ENCODE data around the gene NAT10. TPM values are rescaled to one million over a fixed set of nuclear protein-coding genes. Genes with fewer than 3 reads are reported as not detected.

NAT10 gene
- polyA plus RNA-seq, 1 donor from 2014 or later = 12.7 TPM

- TF ChIP-seq RAD21 (conservative IDR thresholded peaks at IDR 0.05) (no peak), SMC3 (conservative IDR thresholded peaks at IDR 0.05; ENCODE audit: poor library complexity) (no peak), TAF1 (IDR thresholded peaks at IDR 0.05; ENCODE audit: low read depth) (no peak)
These were observed 42.2 kb downstream of the NAT10 start (continued) for GRCh38 chr11:34147581-34147980.

GRCh38 chr11:34148504-34149165, 43.2 kb downstream of the NAT10 start:
- H3K27ac ChIP-seq (ENCODE audit: low read length) = no peak overlapping the region
- no peak overlapping the region for H3K9ac ChIP-seq (ENCODE audit: low read length)
- no peaks in the 10 kb centered on the region for H3K9me3 ChIP-seq (ENCODE audit: low read length)
- no peak overlapping the region for H2AFZ ChIP-seq (ENCODE audit: low read depth, low read length)
- H3K4me2 ChIP-seq (ENCODE audit: low read length) = no peak overlapping the region
- no peak for TF ChIP-seq POLR2AphosphoS5 (IDR thresholded peaks at IDR 0.05)
- no peak for TF ChIP-seq EP300 (conservative IDR thresholded peaks at IDR 0.05; ENCODE audit: poor library complexity, severe bottlenecking)
- TF ChIP-seq RAD21 (conservative IDR thresholded peaks at IDR 0.05) = no peak
- no peak for TF ChIP-seq TAF1 (IDR thresholded peaks at IDR 0.05; ENCODE audit: low read depth)
- TF ChIP-seq REST (IDR thresholded peaks at IDR 0.05; ENCODE audit: borderline replicate concordance) = no peak
- no peak for TF ChIP-seq EZH2 (IDR thresholded peaks at IDR 0.05; ENCODE audit: borderline replicate concordance, insufficient read depth, low read length, poor library complexity, severe bottlenecking)
- no peak for TF ChIP-seq MXI1 (conservative IDR thresholded peaks at IDR 0.05; ENCODE audit: poor library complexity, severe bottlenecking)
- no peak for TF ChIP-seq CTCF (IDR thresholded peaks at IDR 0.05; ENCODE audit: poor library complexity, severe bottlenecking)
- TF ChIP-seq SMC3 (conservative IDR thresholded peaks at IDR 0.05; ENCODE audit: poor library complexity) = no peak
- H3K79me2 ChIP-seq (replicated peaks; ENCODE audit: insufficient read depth, low read length) = no peaks in the 10 kb centered on the region
- H3K36me3 ChIP-seq (ENCODE audit: insufficient read depth, low read length) = no peaks in the 10 kb centered on the region
- H3K9me2 ChIP-seq (ENCODE audit: insufficient read depth, low read length) = no peaks in the 10 kb centered on the region
- H3K27me3 ChIP-seq (ENCODE audit: insufficient read depth, low read depth, low read length) = no peaks in the 10 kb centered on the region
- no peak overlapping the region for H3K4me3 ChIP-seq (ENCODE audit: low read length)
- H3F3A ChIP-seq (ENCODE audit: insufficient read depth, low read length, poor library complexity, severe bottlenecking) = no peaks in the 10 kb centered on the region
- H4K20me1 ChIP-seq (ENCODE audit: insufficient read depth) = no peaks in the 10 kb centered on the region

GRCh38 chr11:34149274-34149673, 43.8 kb downstream of the NAT10 start:
- no peak overlapping the region for H3K27ac ChIP-seq (ENCODE audit: low read length)

More at GRCh38 chr11:34149274-34149673, 43.8 kb downstream of the NAT10 start:
- Histone ChIP-seq H3K4me3 (ENCODE audit: low read length) (no peak overlapping the region), H3K36me3 (ENCODE audit: insufficient read depth, low read length) (no peaks in the 10 kb centered on the region), H3K9me2 (ENCODE audit: insufficient read depth, low read length) (no peaks in the 10 kb centered on the region), H4K20me1 (ENCODE audit: insufficient read depth) (no peaks in the 10 kb centered on the region), H3K4me2 (ENCODE audit: low read length) (no peak overlapping the region), H3K9me3 (ENCODE audit: low read length) (no peaks in the 10 kb centered on the region), H3K9ac (ENCODE audit: low read length) (no peak overlapping the region), H2AFZ (ENCODE audit: low read depth, low read length) (no peak overlapping the region), H3K79me2 (replicated peaks; ENCODE audit: insufficient read depth, low read length) (no peaks in the 10 kb centered on the region), H3K27me3 (ENCODE audit: insufficient read depth, low read depth, low read length) (no peaks in the 10 kb centered on the region), H3F3A (ENCODE audit: insufficient read depth, low read length, poor library complexity, severe bottlenecking) (no peaks in the 10 kb centered on the region)
- TF ChIP-seq POLR2AphosphoS5 (IDR thresholded peaks at IDR 0.05) (no peak), TAF1 (IDR thresholded peaks at IDR 0.05; ENCODE audit: low read depth) (no peak)

Measured in neural cell (in vitro differentiated cells).